GM20000 (cell line): ENCODE measurements around the gene GABRB2.
A peak's percentile ranks its signal among the peaks of the same experiment; 100 is the strongest.

ENCODE experiments used
- DNase-seq: peaks from one replicate; pipeline ENCODE4 v3.0.0; 2012; ENCODE audit warnings: low spot score
- CTCF ChIP-seq: IDR thresholded peaks from 2 replicates; pipeline ENCODE4 v1.5.1; 2012; ENCODE audit warnings: mild to moderate bottlenecking, control low read depth; ENCODE audit errors: extremely low read depth, missing control alignments

Gene GABRB2

DNA sequence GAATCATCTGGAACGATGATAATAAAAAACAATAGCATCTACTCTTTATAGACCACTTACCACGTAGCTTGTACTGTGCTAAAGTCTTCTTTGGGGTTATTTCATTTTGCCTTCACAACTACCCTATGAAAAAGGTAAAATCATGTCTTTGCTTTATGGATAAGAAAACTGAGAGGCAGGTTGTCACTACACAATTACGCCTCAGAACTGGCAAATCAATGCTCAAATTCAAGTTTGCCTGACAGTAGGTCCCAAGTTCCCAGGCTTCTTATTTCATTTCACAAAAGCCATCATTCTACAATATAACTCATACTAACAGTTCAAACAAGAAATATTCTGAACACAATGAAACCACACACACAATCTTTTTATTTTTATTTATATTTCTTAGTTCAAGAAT, 258.5 kb downstream of the GABRB2 start:
- DNase-seq = no peak
- no peak for TF ChIP-seq CTCF

DNA sequence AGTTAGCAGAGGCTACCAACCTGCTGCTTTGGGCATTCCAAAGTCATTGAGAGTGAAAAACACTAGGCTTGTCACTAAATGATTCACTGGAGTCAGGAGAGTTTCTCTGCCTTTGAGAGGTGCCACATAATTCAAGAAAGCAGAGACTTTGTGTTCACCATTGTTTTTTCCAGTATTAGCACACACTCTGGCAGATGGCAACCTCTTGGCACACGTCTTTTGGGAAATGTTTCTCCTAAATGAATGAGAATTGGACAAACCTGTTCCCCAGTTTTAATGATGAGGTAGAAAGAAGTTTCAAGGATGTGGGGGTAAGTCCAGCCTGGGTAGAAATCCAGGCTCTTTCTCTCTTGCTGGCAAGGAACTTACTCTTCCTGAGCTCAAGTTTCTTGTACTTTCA, 259.1 kb downstream of the GABRB2 start:
- TF ChIP-seq CTCF = no peak
- DNase-seq = no peak

GRCh38 chr5:161286066-161286655, 260.4 kb downstream of the GABRB2 start:
- peak; percentile 44 for DNase-seq
- TF ChIP-seq CTCF = no peak

- DNase-seq = no peak
- TF ChIP-seq CTCF = no peak
Measured at GRCh38 chr5:161284445-161284844, 262.1 kb downstream of the GABRB2 start.

- no peak for DNase-seq
- TF ChIP-seq CTCF = no peak
Measured at GRCh38 chr5:161283296-161283695, 263.2 kb downstream of the GABRB2 start.

- TF ChIP-seq CTCF = no peak
- DNase-seq = no peak
Measured at GRCh38 chr5:161278739-161279660, 267.5 kb downstream of the GABRB2 start.

DNA sequence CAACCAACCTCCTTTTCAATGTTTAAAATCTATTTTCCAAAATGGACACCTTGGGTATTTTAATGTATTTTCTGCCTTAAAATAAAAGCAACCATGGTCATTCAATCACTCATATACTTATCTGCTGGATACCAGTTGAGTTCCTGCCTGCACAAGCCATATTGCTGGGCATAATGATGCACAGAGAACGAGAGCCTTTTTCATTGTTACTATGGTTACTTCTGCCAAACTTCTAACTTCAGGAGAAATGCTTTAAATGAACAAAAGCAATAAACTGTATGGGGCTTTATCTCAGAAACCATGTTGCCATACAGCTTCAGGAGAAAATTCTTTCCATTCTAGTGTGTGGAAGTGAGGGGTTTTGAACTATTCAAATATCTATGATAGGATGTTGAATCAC, 269.5 kb downstream of the GABRB2 start:
- no peak for TF ChIP-seq CTCF

More for the DNA sequence above, 269.5 kb downstream of the GABRB2 start:
- no peak for DNase-seq
